ENCODE measurements around the gene RASSF8.

The RASSF8 gene

GRCh38 chr12:25958428-25959070 is at the start of gene RASSF8:
Gene RASSF8, plus strand, starts transcription at chr12:25958682. Its CDS starts 96,662 bp downstream, at chr12:26055344.
- DNase-seq (ENCODE audit: low read depth in 2 of 2), result no peak

GRCh38 chr12:25914551-25914950 is 43.9 kb upstream of the RASSF8 start:
- no peak for DNase-seq (ENCODE audit: low read depth in 2 of 2)

- DNase-seq (ENCODE audit: low read depth in 2 of 2), result no peak
These were observed 33.9 kb upstream of the RASSF8 start for GRCh38 chr12:25924491-25925001.

- no peak for DNase-seq (ENCODE audit: low read depth in 2 of 2)
These were observed 33.4 kb upstream of the RASSF8 start for GRCh38 chr12:25925064-25925463.

- no peak for DNase-seq (ENCODE audit: low read depth in 2 of 2)
These were observed 31.9 kb upstream of the RASSF8 start for GRCh38 chr12:25926536-25926935.

- no peak for DNase-seq (ENCODE audit: low read depth in 2 of 2)
These were observed 29.3 kb upstream of the RASSF8 start for GRCh38 chr12:25929142-25929541.

GRCh38 chr12:25932971-25933370 is 25.5 kb upstream of the RASSF8 start:
- DNase-seq (ENCODE audit: low read depth in 2 of 2), result no peak

GRCh38 chr12:25934456-25934855 is 24.0 kb upstream of the RASSF8 start:
- no peak for DNase-seq (ENCODE audit: low read depth in 2 of 2)

GRCh38 chr12:25935355-25936144 is 22.9 kb upstream of the RASSF8 start:
- no peak for DNase-seq (ENCODE audit: low read depth in 2 of 2)

GRCh38 chr12:25937096-25937495 is 21.4 kb upstream of the RASSF8 start:
- DNase-seq (ENCODE audit: low read depth in 2 of 2), result no peak

- no peak for DNase-seq (ENCODE audit: low read depth in 2 of 2)
These were observed 19.9 kb upstream of the RASSF8 start for GRCh38 chr12:25938581-25938980.

- no peak for DNase-seq (ENCODE audit: low read depth in 2 of 2)
These were observed 18.9 kb upstream of the RASSF8 start for GRCh38 chr12:25939606-25940005.

GRCh38 chr12:25940886-25941285 is 17.6 kb upstream of the RASSF8 start:
- no peak for DNase-seq (ENCODE audit: low read depth in 2 of 2)

GRCh38 chr12:25942709-25943108 is 15.8 kb upstream of the RASSF8 start:
- DNase-seq (ENCODE audit: low read depth in 2 of 2), result no peak

- no peak for DNase-seq (ENCODE audit: low read depth in 2 of 2)
These were observed 14.5 kb upstream of the RASSF8 start for GRCh38 chr12:25943940-25944339.

GRCh38 chr12:25949343-25949742 is 9.1 kb upstream of the RASSF8 start:
- DNase-seq (ENCODE audit: low read depth in 2 of 2), result no peak

- no peak for DNase-seq (ENCODE audit: low read depth in 2 of 2)
These were observed 8.0 kb upstream of the RASSF8 start for GRCh38 chr12:25950329-25951115.

- DNase-seq (ENCODE audit: low read depth in 2 of 2), result no peak
These were observed 572 bp upstream of the RASSF8 start for GRCh38 chr12:25957793-25958427.

GRCh38 chr12:25959071-25959961 is 834 bp downstream of the RASSF8 start:
- DNase-seq (ENCODE audit: low read depth in 2 of 2), result no peak

- DNase-seq (ENCODE audit: low read depth in 2 of 2), result no peak
These were observed 1.7 kb downstream of the RASSF8 start for GRCh38 chr12:25960143-25960542.

- no peak for DNase-seq (ENCODE audit: low read depth in 2 of 2)
These were observed 2.5 kb downstream of the RASSF8 start for GRCh38 chr12:25960961-25961360.

All from stimulated activated CD8-positive, alpha-beta memory T cell treated with anti-CD3 and anti-CD28 coated beads, Interleukin-7, amount 100 ng/mL, for 4 hours (primary cell).